ENCODE data around the gene CPNE2.

The CPNE2 gene

GRCh38 chr16:57153841-57154240, 61.5 kb downstream of the CPNE2 start:
- in situ Hi-C loops (cut with HindIII; ENCODE audit: low sequenced_read_pairs) = no loop called here
- TF ChIP-seq CTCF (IDR thresholded peaks at IDR 0.05; ENCODE audit: low read depth, low read length) = no peak
- no peak overlapping the region for H3K4me3 ChIP-seq (ENCODE audit: low read depth, low read length)
- DNase-seq (ENCODE audit: low read depth, low spot score) = no peak

GRCh38 chr16:57155702-57156350, 63.4 kb downstream of the CPNE2 start:
- no peak for DNase-seq (ENCODE audit: low read depth, low spot score)
- TF ChIP-seq CTCF (IDR thresholded peaks at IDR 0.05; ENCODE audit: low read depth, low read length) = no peak
- in situ Hi-C loops (cut with HindIII; ENCODE audit: low sequenced_read_pairs) = no loop called here
- H3K4me3 ChIP-seq (ENCODE audit: low read depth, low read length) = no peak overlapping the region

- no peak overlapping the region for H3K4me3 ChIP-seq (ENCODE audit: low read depth, low read length)
- DNase-seq (ENCODE audit: low read depth, low spot score) = no peak
- in situ Hi-C loops (cut with HindIII; ENCODE audit: low sequenced_read_pairs) = no loop called here
- TF ChIP-seq CTCF (IDR thresholded peaks at IDR 0.05; ENCODE audit: low read depth, low read length) = no peak
These were observed 63.9 kb downstream of the CPNE2 start for GRCh38 chr16:57156351-57156703.

- TF ChIP-seq CTCF (IDR thresholded peaks at IDR 0.05; ENCODE audit: low read depth, low read length) = no peak
These were observed 65.2 kb downstream of the CPNE2 start for GRCh38 chr16:57157533-57157932.

GRCh38 chr16:57159447-57159846, 67.1 kb downstream of the CPNE2 start:
- TF ChIP-seq CTCF (IDR thresholded peaks at IDR 0.05; ENCODE audit: low read depth, low read length) = no peak
- no peak overlapping the region for H3K4me3 ChIP-seq (ENCODE audit: low read depth, low read length)
- no peak for DNase-seq (ENCODE audit: low read depth, low spot score)
- in situ Hi-C loops (cut with HindIII; ENCODE audit: low sequenced_read_pairs) = no loop called here

More at GRCh38 chr16:57157533-57157932, 65.2 kb downstream of the CPNE2 start:
- H3K4me3 ChIP-seq (ENCODE audit: low read depth, low read length) = no peak overlapping the region
- in situ Hi-C loops (cut with HindIII; ENCODE audit: low sequenced_read_pairs) = no loop called here
- DNase-seq (ENCODE audit: low read depth, low spot score) = no peak

GRCh38 chr16:57163842-57164241, 71.5 kb downstream of the CPNE2 start:
- in situ Hi-C loops (cut with HindIII; ENCODE audit: low sequenced_read_pairs) = no loop called here
- TF ChIP-seq CTCF (IDR thresholded peaks at IDR 0.05; ENCODE audit: low read depth, low read length) = no peak
- DNase-seq (ENCODE audit: low read depth, low spot score) = no peak

More at GRCh38 chr16:57163842-57164241, 71.5 kb downstream of the CPNE2 start:
- H3K4me3 ChIP-seq (ENCODE audit: low read depth, low read length) = no peak overlapping the region
